ENCODE results near the gene CDH2. TPM values are rescaled to one million over a fixed set of nuclear protein-coding genes. Genes with fewer than 3 reads are reported as not detected.

CDH2 gene
- total and polyA plus RNA-seq, 9 donors = 2.9 to 78.3 (median 11.2) TPM

GRCh38 chr18:27950648-27951228 lies 226.2 kb downstream of the CDH2 start:
- TF ChIP-seq POLR2A (IDR thresholded peaks at IDR 0.05) = no peak
- 78 to 79% (median 79%) methylated on average over 5 of the region's 5 CpGs for WGBS, 3 donors
- Histone ChIP-seq H3K4me1 (ENCODE audit: insufficient read depth) (peaks cover 2% of the 10 kb centered on the region), H3K27me3 (no peaks in the 10 kb centered on the region), H3K4me3 (no peak overlapping the region), H3K27ac (no peak overlapping the region), H3K9me3 (no peaks in the 10 kb centered on the region), H3K36me3 (no peaks in the 10 kb centered on the region)
- no peak for DNase-seq
- intact Hi-C loops (cut with DNase I) = no loop called here

- H3K4me3 ChIP-seq = no peak overlapping the region
- no peaks in the 10 kb centered on the region for H3K36me3 ChIP-seq
- WGBS, 3 donors = 77 to 86% (median 86%) methylated on average over 2 of the region's 2 CpGs
- no peak overlapping the region for H3K27ac ChIP-seq
- no peaks in the 10 kb centered on the region for H3K9me3 ChIP-seq
- peaks cover 2% of the 10 kb centered on the region for H3K4me1 ChIP-seq (ENCODE audit: insufficient read depth)
- TF ChIP-seq CTCF (IDR thresholded peaks at IDR 0.05) (no peak), EP300 (IDR thresholded peaks at IDR 0.05) (no peak), POLR2A (IDR thresholded peaks at IDR 0.05) (no peak)
- intact Hi-C loops (cut with DNase I) = no loop called here
- no peaks in the 10 kb centered on the region for H3K27me3 ChIP-seq
- no peak for DNase-seq
Observed at GRCh38 chr18:27948986-27949385, 227.9 kb downstream of the CDH2 start.

GRCh38 chr18:27942706-27943105 lies 234.2 kb downstream of the CDH2 start:
- Histone ChIP-seq H3K9me3 (no peaks in the 10 kb centered on the region), H3K4me1 (ENCODE audit: insufficient read depth) (no peaks in the 10 kb centered on the region), H3K36me3 (no peaks in the 10 kb centered on the region), H3K27me3 (no peaks in the 10 kb centered on the region), H3K27ac (no peak overlapping the region), H3K4me3 (no peak overlapping the region)
- DNase-seq = no peak
- intact Hi-C loops (cut with DNase I) = no loop called here
- 89 to 95% (median 91%) methylated on average over 6 of the region's 6 CpGs for WGBS, 3 donors
- TF ChIP-seq EP300 (IDR thresholded peaks at IDR 0.05) (no peak), POLR2A (IDR thresholded peaks at IDR 0.05) (no peak), CTCF (IDR thresholded peaks at IDR 0.05) (no peak)

- Histone ChIP-seq H3K36me3 (no peaks in the 10 kb centered on the region), H3K4me3 (no peak overlapping the region), H3K27ac (no peak overlapping the region), H3K4me1 (ENCODE audit: insufficient read depth) (no peaks in the 10 kb centered on the region), H3K27me3 (no peaks in the 10 kb centered on the region), H3K9me3 (no peaks in the 10 kb centered on the region)
- intact Hi-C loops (cut with DNase I) = no loop called here
- TF ChIP-seq CTCF (IDR thresholded peaks at IDR 0.05) (no peak), POLR2A (IDR thresholded peaks at IDR 0.05) (no peak), EP300 (IDR thresholded peaks at IDR 0.05) (no peak)
- no peak for DNase-seq
- 53 to 59% (median 56%) methylated on average over 3 of the region's 3 CpGs for WGBS, 3 donors
Observed at GRCh38 chr18:27931535-27931934, 245.4 kb downstream of the CDH2 start.

- intact Hi-C loops (cut with DNase I) = no loop called here
- H3K27me3 ChIP-seq = no peaks in the 10 kb centered on the region
- no peaks in the 10 kb centered on the region for H3K4me1 ChIP-seq (ENCODE audit: insufficient read depth)
- no peak overlapping the region for H3K27ac ChIP-seq
- no peaks in the 10 kb centered on the region for H3K36me3 ChIP-seq
- no peaks in the 10 kb centered on the region for H3K9me3 ChIP-seq
- WGBS, 3 donors = 77 to 84% (median 84%) methylated on average over 5 of the region's 5 CpGs
- no peak for DNase-seq
- no peak for TF ChIP-seq EP300 (IDR thresholded peaks at IDR 0.05)
- no peak for TF ChIP-seq POLR2A (IDR thresholded peaks at IDR 0.05)
- no peak for TF ChIP-seq CTCF (IDR thresholded peaks at IDR 0.05)
- no peak overlapping the region for H3K4me3 ChIP-seq
Observed at GRCh38 chr18:27922780-27923179, 254.2 kb downstream of the CDH2 start.

Data from ovary (tissue), 9 donors.